Adipocyte (in vitro differentiated cells): ENCODE data around the gene ADPRHL1.

Experiments
- DNase-seq: peaks from one replicate; pipeline ENCODE4 v3.0.0-alpha.2; 2015; ENCODE audit warnings: low read depth
- H3K27me3 ChIP-seq: replicated peaks from 2 replicates; pipeline ENCODE4 v1.7.0; 2013; ENCODE audit warnings: mild to moderate bottlenecking, low read length, moderate library complexity; ENCODE audit not compliant: control insufficient read depth, insufficient read depth
- H3K36me3 ChIP-seq: 2 replicates; pipeline ENCODE4 v1.7.0; 2013; ENCODE audit warnings: low read length, mild to moderate bottlenecking, moderate library complexity; ENCODE audit not compliant: control insufficient read depth, insufficient read depth, severe bottlenecking
- H3K4me1 ChIP-seq: 2 replicates; pipeline ENCODE4 v1.7.0; 2013; ENCODE audit warnings: mild to moderate bottlenecking, low read length, moderate library complexity; ENCODE audit not compliant: control insufficient read depth, insufficient read depth
- H3K4me3 ChIP-seq: 2 replicates; pipeline ENCODE4 v1.7.0; 2013; ENCODE audit warnings: mild to moderate bottlenecking, low read length, moderate library complexity
- H3K9ac ChIP-seq: 2 replicates; pipeline ENCODE4 v1.7.0; 2013; ENCODE audit warnings: mild to moderate bottlenecking, low read length, moderate library complexity
- H3K9me3 ChIP-seq: 2 replicates; pipeline ENCODE4 v1.7.0; 2013; ENCODE audit warnings: mild to moderate bottlenecking, low read length, moderate library complexity; ENCODE audit not compliant: control insufficient read depth

ADPRHL1 gene

DNA sequence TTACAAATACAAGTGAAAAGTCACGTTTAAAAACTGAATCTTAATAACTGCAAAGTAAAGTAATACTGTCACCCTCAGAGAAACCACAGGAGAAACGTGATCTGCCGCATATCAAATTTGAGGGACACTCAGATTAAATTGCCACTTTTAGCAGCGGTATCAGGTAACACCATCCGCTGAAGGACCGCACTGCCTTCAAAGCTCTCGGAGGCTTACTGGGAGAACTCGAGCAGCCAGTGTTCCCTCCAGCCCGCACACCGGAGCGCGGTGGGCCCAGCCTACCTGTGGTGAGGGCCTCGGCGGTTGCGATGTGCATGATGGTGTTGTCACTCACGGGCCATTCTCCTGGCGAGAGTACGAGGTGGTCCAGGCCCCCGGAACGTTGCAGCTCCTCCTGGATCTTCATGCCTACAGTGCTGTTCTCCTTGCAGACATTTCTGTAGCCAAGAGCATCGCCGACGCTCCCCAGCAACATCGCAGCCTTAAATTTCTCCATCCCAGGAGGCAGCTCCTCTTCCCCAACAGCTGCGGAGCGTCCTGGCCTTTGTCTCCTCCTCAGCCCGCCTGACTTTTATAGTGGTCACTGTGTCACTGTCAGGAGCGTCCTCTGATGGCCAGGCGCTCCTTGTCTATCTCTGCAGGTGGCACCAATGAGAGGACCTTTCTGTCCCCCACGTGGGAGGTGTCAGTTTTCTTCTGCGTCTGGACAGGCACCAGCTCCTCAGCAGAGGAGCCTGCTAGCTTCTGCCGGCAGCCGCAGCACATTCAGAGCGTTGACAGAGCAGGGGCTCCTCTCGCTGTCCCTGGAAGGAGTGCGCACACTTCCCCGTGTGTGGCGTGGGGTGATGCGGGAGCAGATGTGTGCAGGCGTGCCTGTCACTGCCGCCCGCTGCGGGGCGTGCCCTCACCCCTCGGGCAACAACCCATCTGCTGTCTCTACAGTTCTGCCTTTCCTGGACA, at the start of gene ADPRHL1:
Gene ADPRHL1 (minus strand): TSS at position 547 of the 960 bp plus-strand sequence. CDS start 51 bp downstream, at position 496.
- peaks cover 12% of the 10 kb centered on the region for H3K4me1 ChIP-seq
- H3K9me3 ChIP-seq: no peaks in the 10 kb centered on the region
- no peak for DNase-seq
- no peaks in the 10 kb centered on the region for H3K27me3 ChIP-seq
- H3K4me3 ChIP-seq: no peak within 1 kb of the TSS
- H3K9ac ChIP-seq: no peak within 1 kb of the TSS
- H3K36me3 ChIP-seq: peaks cover 30% of the 10 kb centered on the region

DNA sequence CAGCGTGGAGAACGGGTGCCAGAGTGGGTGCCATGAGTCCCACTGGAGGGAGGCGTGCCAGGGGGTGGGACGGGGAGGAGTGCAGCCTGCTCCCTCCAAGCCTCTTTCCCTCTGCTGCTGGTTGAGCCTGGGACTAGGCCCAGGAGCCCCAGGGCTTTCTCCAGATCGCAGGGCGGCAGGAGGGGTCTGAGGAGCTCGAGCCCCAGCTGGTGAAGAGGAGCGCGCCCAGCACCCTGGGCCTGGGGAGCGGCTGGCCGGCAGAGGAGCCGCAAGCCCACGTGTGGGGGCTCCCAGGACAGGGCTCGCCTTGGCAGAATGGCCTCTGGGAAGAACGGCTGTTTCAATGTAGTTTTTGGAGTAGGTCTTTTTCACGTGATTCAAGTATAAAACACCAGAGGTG, 49.4 kb upstream of the ADPRHL1 start:
- DNase-seq: no peak
- Histone ChIP-seq H3K9me3 (no peaks in the 10 kb centered on the region), H3K4me3 (no peak overlapping the region), H3K27me3 (no peaks in the 10 kb centered on the region), H3K4me1 (peaks cover 8% of the 10 kb centered on the region), H3K36me3 (peaks cover 76% of the 10 kb centered on the region), H3K9ac (no peak overlapping the region)

- no peak overlapping the region for H3K4me3 ChIP-seq
- no peak for DNase-seq
- no peaks in the 10 kb centered on the region for H3K9me3 ChIP-seq
- no peak overlapping the region for H3K9ac ChIP-seq
- peaks cover 96% of the 10 kb centered on the region for H3K36me3 ChIP-seq
- no peaks in the 10 kb centered on the region for H3K27me3 ChIP-seq
- peaks cover 4% of the 10 kb centered on the region for H3K4me1 ChIP-seq
Observed at GRCh38 chr13:113500530-113501265, 47.4 kb upstream of the ADPRHL1 start.

GRCh38 chr13:113499936-113500335, 46.6 kb upstream of the ADPRHL1 start:
- peaks cover 97% of the 10 kb centered on the region for H3K36me3 ChIP-seq
- no peak overlapping the region for H3K4me3 ChIP-seq
- no peak overlapping the region for H3K9ac ChIP-seq
- no peaks in the 10 kb centered on the region for H3K27me3 ChIP-seq
- H3K4me1 ChIP-seq: peaks cover 4% of the 10 kb centered on the region
- H3K9me3 ChIP-seq: no peaks in the 10 kb centered on the region
- DNase-seq: no peak

DNA sequence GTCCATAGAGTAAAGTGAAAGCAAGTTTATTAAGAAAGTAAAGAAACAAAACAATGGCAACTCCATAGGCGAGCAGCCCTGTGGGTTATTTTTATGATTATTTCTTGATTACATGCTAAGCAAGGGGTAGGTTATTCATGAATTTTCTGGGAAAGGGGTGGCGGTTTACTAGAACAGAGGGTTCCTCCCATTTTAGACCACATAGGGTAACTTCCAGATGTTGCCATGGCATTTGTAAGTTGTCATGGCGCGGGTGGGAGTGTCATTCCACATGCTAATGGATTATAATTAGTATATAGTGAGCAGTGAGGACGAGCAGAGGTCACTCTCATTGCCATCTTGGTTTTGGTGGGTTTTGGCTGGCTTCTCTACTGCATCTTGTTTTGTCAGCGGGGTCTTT, 45.6 kb upstream of the ADPRHL1 start:
- no peak for DNase-seq
- Histone ChIP-seq H3K9me3 (no peaks in the 10 kb centered on the region), H3K4me3 (no peak overlapping the region), H3K36me3 (peaks cover 90% of the 10 kb centered on the region), H3K9ac (no peak overlapping the region), H3K27me3 (no peaks in the 10 kb centered on the region), H3K4me1 (peaks cover 9% of the 10 kb centered on the region)

- peaks cover 73% of the 10 kb centered on the region for H3K36me3 ChIP-seq
- no peaks in the 10 kb centered on the region for H3K27me3 ChIP-seq
- DNase-seq: no peak
- peaks cover 26% of the 10 kb centered on the region for H3K4me1 ChIP-seq
- H3K9me3 ChIP-seq: no peaks in the 10 kb centered on the region
- H3K9ac ChIP-seq: no peak overlapping the region
- H3K4me3 ChIP-seq: no peak overlapping the region
Observed at GRCh38 chr13:113497217-113497616, 43.9 kb upstream of the ADPRHL1 start.

DNA sequence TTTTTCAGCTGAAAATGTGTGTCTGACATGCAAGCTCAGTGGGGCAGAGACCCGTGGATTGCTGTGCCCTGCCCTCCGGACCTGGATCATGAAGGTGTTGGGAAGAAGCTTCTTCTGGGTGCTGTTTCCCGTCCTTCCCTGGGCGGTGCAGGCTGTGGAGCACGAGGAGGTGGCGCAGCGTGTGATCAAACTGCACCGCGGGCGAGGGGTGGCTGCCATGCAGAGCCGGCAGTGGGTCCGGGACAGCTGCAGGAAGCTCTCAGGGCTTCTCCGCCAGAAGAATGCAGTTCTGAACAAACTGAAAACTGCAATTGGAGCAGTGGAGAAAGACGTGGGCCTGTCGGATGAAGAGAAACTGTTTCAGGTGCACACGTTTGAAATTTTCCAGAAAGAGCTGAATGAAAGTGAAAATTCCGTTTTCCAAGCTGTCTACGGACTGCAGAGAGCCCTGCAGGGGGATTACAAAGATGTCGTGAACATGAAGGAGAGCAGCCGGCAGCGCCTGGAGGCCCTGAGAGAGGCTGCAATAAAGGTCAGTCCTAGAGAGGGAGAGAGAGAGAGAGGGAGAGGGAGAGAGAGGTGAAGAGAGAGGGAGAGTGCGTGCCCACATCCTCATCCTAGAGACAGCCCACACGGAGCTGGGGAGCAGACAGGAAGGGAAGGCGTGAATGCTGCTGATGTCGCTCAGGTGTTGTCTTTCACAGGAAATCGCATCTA, 42.4 kb upstream of the ADPRHL1 start:
- Histone ChIP-seq H3K9ac (no peak overlapping the region), H3K4me3 (no peak overlapping the region), H3K4me1 (peaks cover 31% of the 10 kb centered on the region), H3K9me3 (no peaks in the 10 kb centered on the region), H3K27me3 (no peaks in the 10 kb centered on the region), H3K36me3 (peaks cover 58% of the 10 kb centered on the region)
- no peak for DNase-seq

DNA sequence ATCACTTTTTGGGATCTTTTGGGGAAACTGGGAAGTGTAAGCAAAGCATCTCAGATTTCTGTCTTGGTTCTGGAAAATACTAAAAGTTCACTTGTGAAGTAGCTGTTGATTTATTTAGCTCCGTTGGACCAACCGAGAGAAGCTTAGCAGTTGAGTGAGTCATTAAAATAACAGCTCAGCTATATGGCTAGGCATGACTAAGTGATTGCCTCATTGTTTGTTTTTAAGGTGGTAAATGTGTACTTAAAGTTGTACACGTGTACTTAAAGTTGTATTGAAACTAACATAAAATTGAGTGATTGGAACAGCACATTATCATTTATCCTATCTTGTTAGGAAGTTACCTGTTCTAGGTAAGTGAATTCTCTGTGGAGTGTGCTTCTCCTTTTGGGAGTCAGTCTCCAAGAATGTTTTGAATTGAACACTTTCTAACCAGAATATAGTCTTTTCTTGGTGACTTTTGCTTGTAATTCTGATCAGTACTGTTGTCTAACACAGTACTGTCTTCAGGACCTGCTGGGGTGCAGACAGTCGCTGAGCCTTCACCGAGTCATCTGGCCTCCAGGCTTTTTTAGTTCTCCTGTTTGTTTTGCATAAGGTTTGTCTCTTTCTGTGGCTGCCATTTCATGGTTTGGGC, 40.1 kb upstream of the ADPRHL1 start:
- peaks cover 36% of the 10 kb centered on the region for H3K36me3 ChIP-seq
- H3K4me3 ChIP-seq: peak overlapping the region; percentile 57
- no peaks in the 10 kb centered on the region for H3K27me3 ChIP-seq

DNA sequence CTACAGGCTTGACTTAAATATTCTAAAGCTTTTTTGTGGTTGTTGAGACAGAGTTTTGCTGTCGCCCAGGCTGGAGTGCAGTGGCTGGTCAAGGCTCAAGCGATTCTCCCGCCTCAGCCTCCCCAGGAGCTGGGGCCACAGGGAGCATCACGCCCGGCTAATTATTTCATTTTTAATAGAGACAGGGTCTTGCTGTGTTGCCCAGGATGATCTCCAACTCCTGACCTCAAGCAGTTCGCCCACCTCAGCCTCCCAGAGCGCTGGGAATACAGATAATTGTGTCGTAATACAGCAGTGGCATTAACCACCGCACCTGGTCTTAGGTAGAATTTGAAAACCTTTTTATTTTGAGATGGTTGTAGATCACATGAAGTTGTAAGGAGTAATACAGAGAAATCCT, 38.7 kb upstream of the ADPRHL1 start:
- H3K4me1 ChIP-seq: peaks cover 46% of the 10 kb centered on the region
- no peak for DNase-seq
- H3K9me3 ChIP-seq: no peaks in the 10 kb centered on the region
- peak overlapping the region; percentile 90 for H3K4me3 ChIP-seq
- H3K36me3 ChIP-seq: peaks cover 21% of the 10 kb centered on the region
- H3K27me3 ChIP-seq: no peaks in the 10 kb centered on the region
- H3K9ac ChIP-seq: peak overlapping the region; percentile 93

More for the DNA sequence above, 40.1 kb upstream of the ADPRHL1 start:
- Histone ChIP-seq H3K9me3 (no peaks in the 10 kb centered on the region), H3K9ac (peak overlapping the region; percentile 28), H3K4me1 (peaks cover 45% of the 10 kb centered on the region)
- peak; percentile 95 for DNase-seq

DNA sequence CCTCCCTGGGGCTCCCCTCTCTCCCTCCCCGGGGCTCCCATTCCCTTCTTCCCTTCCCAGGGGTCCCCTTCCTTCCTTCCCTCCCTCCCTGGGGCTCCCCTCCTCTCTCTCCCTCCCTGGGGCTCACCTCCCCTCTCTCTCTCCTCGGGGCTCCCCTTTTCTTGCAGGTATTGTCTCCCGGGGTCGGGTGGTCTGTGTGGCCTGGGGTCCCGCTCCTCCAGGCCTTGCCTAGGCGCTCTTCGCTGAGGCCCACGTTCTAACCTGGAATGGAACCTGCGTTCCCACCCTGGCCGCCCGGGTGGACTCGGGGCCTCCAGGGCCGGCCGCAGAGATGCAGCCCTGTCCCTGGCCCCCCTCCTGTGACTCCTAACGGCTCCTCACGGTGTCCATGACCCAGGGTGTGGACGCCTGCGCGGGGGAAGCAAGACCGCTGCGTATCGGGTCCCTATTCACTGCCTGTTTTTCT, 38.2 kb upstream of the ADPRHL1 start:
- H3K9ac ChIP-seq: peak overlapping the region; percentile 93
- H3K9me3 ChIP-seq: no peaks in the 10 kb centered on the region
- DNase-seq: peak; percentile 81
- peak overlapping the region; percentile 90 for H3K4me3 ChIP-seq
- peaks cover 16% of the 10 kb centered on the region for H3K36me3 ChIP-seq
- peaks cover 46% of the 10 kb centered on the region for H3K4me1 ChIP-seq
- no peaks in the 10 kb centered on the region for H3K27me3 ChIP-seq
